Neuronal stem cell (in vitro differentiated cells): ENCODE results near the gene AHDC1.

Experiments used
- DNase-seq: peaks from one replicate; pipeline ENCODE4 v3.0.0-alpha.2; 2013; ENCODE audit warnings: low spot score
- H2AFZ ChIP-seq: one replicate; pipeline ENCODE4 v1.6.1; 2013; ENCODE audit warnings: mild to moderate bottlenecking, low read length, inconsistent platforms
- H2AK5ac ChIP-seq: 2 replicates; pipeline ENCODE4 v1.6.1; 2013; ENCODE audit warnings: low read depth, mild to moderate bottlenecking, inconsistent platforms, low read length, moderate library complexity, mixed read lengths
- H2BK120ac ChIP-seq: 2 replicates; pipeline ENCODE4 v1.6.1; 2013; ENCODE audit warnings: low read depth, mild to moderate bottlenecking, inconsistent platforms, low read length, moderate library complexity, mixed read lengths
- H2BK12ac ChIP-seq: one replicate; pipeline ENCODE4 v1.6.1; 2013; ENCODE audit warnings: low read length, inconsistent platforms
- H2BK15ac ChIP-seq: 2 replicates; pipeline ENCODE4 v1.6.1; 2013; ENCODE audit warnings: mild to moderate bottlenecking, low read length, inconsistent platforms, mixed read lengths
- H2BK5ac ChIP-seq: one replicate; pipeline ENCODE4 v1.6.1; 2013; ENCODE audit warnings: inconsistent platforms, mild to moderate bottlenecking, low read length, moderate library complexity
- H3K14ac ChIP-seq: one replicate; pipeline ENCODE4 v1.6.1; 2013; ENCODE audit warnings: low read length, inconsistent platforms
- H3K18ac ChIP-seq: 2 replicates; pipeline ENCODE4 v1.6.1; 2013; ENCODE audit warnings: low read length, inconsistent platforms
- H3K23ac ChIP-seq: 2 replicates; pipeline ENCODE4 v1.6.1; 2013; ENCODE audit warnings: low read depth, mild to moderate bottlenecking, mixed read lengths, low read length, inconsistent platforms; ENCODE audit not compliant: poor library complexity
- H3K27ac ChIP-seq: replicated peaks from 3 replicates; pipeline ENCODE4 v1.5.1; 2013; ENCODE audit warnings: low read length, inconsistent platforms
- H3K27me3 ChIP-seq, 3 experiments: 2 replicates each; pipeline ENCODE4 v1.6.1; 2013; ENCODE audit warnings: low read length in 3 of 3, mild to moderate bottlenecking in 2 of 3, inconsistent platforms in 1 of 3, low read depth in 1 of 3, mixed read lengths in 1 of 3, moderate library complexity in 1 of 3; ENCODE audit not compliant: control insufficient read depth in 3 of 3, insufficient read depth in 3 of 3
- H3K36me3 ChIP-seq, 2 donors: replicated peaks in 1 of 2; 2 replicates each; pipeline ENCODE4 v1.6.1; 2013; ENCODE audit warnings: low read length in 2 of 2; ENCODE audit not compliant: control insufficient read depth in 2 of 2, insufficient read depth in 2 of 2
- H3K4ac ChIP-seq: 2 replicates; pipeline ENCODE4 v1.6.1; 2013; ENCODE audit warnings: inconsistent platforms, mild to moderate bottlenecking, low read length, moderate library complexity
- H3K4me1 ChIP-seq, 2 donors: 1 replicate in 1 of 2; 2 replicates in 1 of 2; pipeline ENCODE4 v1.6.1; 2013; ENCODE audit warnings: low read length in 2 of 2, low read depth in 1 of 2; ENCODE audit not compliant: control insufficient read depth in 2 of 2, insufficient read depth in 1 of 2
- H3K4me2 ChIP-seq: one replicate; pipeline ENCODE4 v1.6.1; 2013; ENCODE audit warnings: mild to moderate bottlenecking, low read length, inconsistent platforms; ENCODE audit not compliant: insufficient read depth, poor library complexity, severe bottlenecking
- H3K4me3 ChIP-seq, 2 donors: 2 replicates each; pipeline ENCODE4 v1.5.1; 2013; ENCODE audit warnings: low read length in 2 of 2, mild to moderate bottlenecking in 2 of 2, inconsistent platforms in 1 of 2, moderate library complexity in 1 of 2
- H3K79me1 ChIP-seq: one replicate; pipeline ENCODE4 v1.6.1; 2013; ENCODE audit warnings: low read depth, mild to moderate bottlenecking, inconsistent platforms, low read length, moderate library complexity
- H3K9ac ChIP-seq: one replicate; pipeline ENCODE4 v1.6.1; 2013; ENCODE audit warnings: mild to moderate bottlenecking, low read depth, low read length, inconsistent platforms; ENCODE audit not compliant: poor library complexity
- H3K9me3 ChIP-seq, 2 donors: replicated peaks in 1 of 2; 2 replicates each; pipeline versions ENCODE3 to v1.6.1; 2013; ENCODE audit warnings: low read length in 2 of 2, mild to moderate bottlenecking in 2 of 2, inconsistent platforms in 1 of 2, low read depth in 1 of 2, mixed read lengths in 1 of 2, moderate library complexity in 1 of 2; ENCODE audit not compliant: control insufficient read depth in 2 of 2, insufficient read depth in 1 of 2
- H4K8ac ChIP-seq: one replicate; pipeline ENCODE4 v1.6.1; 2013; ENCODE audit warnings: low read depth, mild to moderate bottlenecking, inconsistent platforms, low read length, moderate library complexity
- H4K91ac ChIP-seq: one replicate; pipeline ENCODE4 v1.6.1; 2013; ENCODE audit warnings: low read length, low read depth, mild to moderate bottlenecking, inconsistent platforms; ENCODE audit not compliant: poor library complexity
- WGBS, 2 donors: extraction: QIAGEN DNeasy Blood & Tissue Kit; methylation state at CpG; one replicate each; pipeline ENCODE4 v1.1.7; 2013; ENCODE audit warnings: missing lambda C conversion rate in 2 of 2, mixed read lengths in 1 of 2; ENCODE audit not compliant: insufficient read length in 2 of 2, insufficient replicate concordance in 1 of 2; ENCODE audit errors: extremely low coverage in 2 of 2; 5-methylcytosine and 5-hydroxymethylcytosine counted together

The AHDC1 gene

DNA sequence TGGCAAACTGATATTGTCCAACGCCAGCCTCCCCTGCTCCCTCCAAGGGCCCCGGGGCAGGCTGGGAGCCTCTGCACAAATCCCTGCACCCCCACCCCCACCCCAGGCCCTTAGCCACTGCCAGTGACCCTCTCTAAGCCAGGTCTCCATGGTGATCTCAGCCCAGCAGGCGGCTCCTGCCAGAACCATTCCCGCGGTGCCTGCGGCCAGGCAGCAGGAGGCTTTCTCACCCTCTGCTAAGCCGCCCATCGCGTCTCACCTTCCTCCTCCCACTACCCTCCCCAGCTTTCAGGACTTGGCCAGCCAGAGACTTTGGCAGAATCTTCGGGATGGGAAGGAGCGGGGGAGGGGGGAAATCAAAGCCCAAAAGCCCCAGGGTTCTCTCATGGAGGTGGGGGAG, 67.2 kb downstream of the AHDC1 start:
- Histone ChIP-seq H3K36me3 (peaks cover 15 to 76% of the 10 kb centered on the region in 2 donors), H3K9ac (no peak overlapping the region), H3K27me3 (no peaks in the 10 kb centered on the region), H3K23ac (no peak overlapping the region), H2BK5ac (peak overlapping the region; percentile 77), H2BK15ac (peak overlapping the region; percentile 71), H3K18ac (peak overlapping the region; percentile 94), H2AK5ac (peak overlapping the region; percentile 97), H3K4me3 (no peak overlapping the region), H3K9me3 (no peaks in the 10 kb centered on the region), H2BK12ac (no peak overlapping the region), H2AFZ (no peak overlapping the region), H3K14ac (no peak overlapping the region), H3K27ac (peak overlapping the region; percentile 79), H2BK120ac (peak overlapping the region; percentile 48), H3K4me2 (peak overlapping the region; percentile 30), H3K4ac (no peak overlapping the region), H4K8ac (no peak overlapping the region), H3K4me1 (peaks cover 22 to 27% of the 10 kb centered on the region in 2 donors), H3K79me1 (peaks cover 7% of the 10 kb centered on the region), H4K91ac (no peak overlapping the region)
- WGBS, 2 donors = no CpG with 5 or more reads among the region's 11 CpGs
- peak; percentile 45 for DNase-seq

DNA sequence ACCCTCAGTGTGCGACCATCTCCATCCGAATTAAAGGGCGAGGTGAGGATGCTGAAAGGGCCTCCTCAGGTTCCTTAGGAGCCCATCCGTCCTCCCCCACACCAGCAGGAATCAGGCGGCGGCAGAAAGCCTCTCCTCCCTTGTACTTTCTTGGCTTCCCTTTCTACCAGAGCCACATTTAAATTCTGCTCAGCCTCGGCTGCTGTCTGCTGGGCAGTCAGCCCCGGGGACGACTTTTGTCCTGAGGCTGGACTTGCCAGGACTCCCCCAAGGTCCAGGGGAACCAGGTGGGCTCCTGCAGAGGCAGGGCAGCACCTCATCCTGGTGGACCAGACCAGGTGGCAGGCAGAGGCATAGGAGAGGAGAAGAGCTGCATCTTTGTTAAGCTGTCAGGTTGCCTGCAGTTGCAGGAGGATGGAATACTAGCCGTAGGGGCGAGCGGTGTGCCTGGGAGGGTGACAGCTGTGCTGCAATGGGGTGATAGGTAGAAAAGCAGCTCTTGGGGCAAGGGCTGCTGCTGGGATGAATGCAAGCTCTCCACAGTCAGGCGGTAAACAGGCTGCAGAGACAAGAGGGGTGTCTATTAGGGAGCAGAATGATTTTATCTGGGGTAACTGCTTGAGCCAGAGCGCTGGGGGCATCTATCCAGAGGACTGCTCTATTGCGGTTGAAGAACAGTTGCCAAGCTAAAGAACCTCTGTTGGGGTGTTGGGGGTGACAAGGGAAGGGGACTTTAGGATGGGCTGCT, 67.8 kb downstream of the AHDC1 start:
- Histone ChIP-seq H3K4ac (no peak overlapping the region), H3K9ac (peak overlapping the region; percentile 26), H3K4me2 (peak overlapping the region; percentile 30), H3K79me1 (peaks cover 6% of the 10 kb centered on the region), H2AFZ (no peak overlapping the region), H3K23ac (peak overlapping the region; percentile 49), H2BK12ac (no peak overlapping the region), H2BK5ac (no peak overlapping the region), H3K36me3 (peaks cover 15 to 73% of the 10 kb centered on the region in 2 donors), H3K18ac (peak overlapping the region; percentile 86), H4K8ac (no peak overlapping the region), H3K14ac (no peak overlapping the region), H3K4me3 (no peak overlapping the region), H3K27me3 (no peaks in the 10 kb centered on the region), H3K9me3 (no peaks in the 10 kb centered on the region), H2BK120ac (no peak overlapping the region), H4K91ac (no peak overlapping the region), H2BK15ac (peak overlapping the region; percentile 19), H3K27ac (peak overlapping the region; percentile 39), H2AK5ac (peak overlapping the region; percentile 48), H3K4me1 (peaks cover 22 to 27% of the 10 kb centered on the region in 2 donors)
- DNase-seq = no peak
- WGBS, 2 donors = no CpG with 5 or more reads among the region's 15 CpGs

DNA sequence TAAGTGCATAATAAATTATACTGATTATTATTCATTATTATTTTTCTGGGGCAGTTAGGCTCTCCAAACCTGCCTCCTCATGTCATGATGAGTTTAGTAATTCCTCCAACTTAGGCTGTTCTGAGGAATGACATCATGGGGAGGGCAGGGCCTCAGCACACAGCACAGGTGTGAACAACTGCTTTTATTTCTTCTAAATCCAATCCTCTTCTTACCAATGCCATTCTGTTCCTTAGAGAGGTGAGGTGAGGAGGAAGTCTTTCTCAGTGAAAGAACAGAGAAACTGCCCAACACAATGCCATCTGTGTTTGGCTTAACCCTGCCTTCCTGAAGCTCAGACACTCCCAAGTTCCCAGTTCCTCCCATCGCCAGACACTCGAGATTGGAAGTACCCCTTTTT, 68.6 kb downstream of the AHDC1 start:
- no peak overlapping the region for H2AFZ ChIP-seq
- H3K4me1 ChIP-seq = peaks cover 22 to 25% of the 10 kb centered on the region in 2 donors
- no peak overlapping the region for H2AK5ac ChIP-seq
- H3K4ac ChIP-seq = no peak overlapping the region
- peaks cover 15 to 65% of the 10 kb centered on the region in 2 donors for H3K36me3 ChIP-seq
- H3K14ac ChIP-seq = no peak overlapping the region
- no peak overlapping the region for H4K91ac ChIP-seq
- no peak overlapping the region for H3K18ac ChIP-seq
- H2BK12ac ChIP-seq = no peak overlapping the region
- DNase-seq = no peak
- no peak overlapping the region for H3K4me3 ChIP-seq
- no peak overlapping the region for H3K23ac ChIP-seq
- H3K4me2 ChIP-seq = no peak overlapping the region
- WGBS, 2 donors = no CpG with 5 or more reads among the region's 2 CpGs
- H4K8ac ChIP-seq = no peak overlapping the region
- H3K9me3 ChIP-seq = no peaks in the 10 kb centered on the region
- no peaks in the 10 kb centered on the region for H3K27me3 ChIP-seq
- no peak overlapping the region for H3K9ac ChIP-seq
- peaks cover 6% of the 10 kb centered on the region for H3K79me1 ChIP-seq
- no peak overlapping the region for H2BK5ac ChIP-seq
- no peak overlapping the region for H2BK120ac ChIP-seq
- no peak overlapping the region for H2BK15ac ChIP-seq
- no peak overlapping the region for H3K27ac ChIP-seq

DNA sequence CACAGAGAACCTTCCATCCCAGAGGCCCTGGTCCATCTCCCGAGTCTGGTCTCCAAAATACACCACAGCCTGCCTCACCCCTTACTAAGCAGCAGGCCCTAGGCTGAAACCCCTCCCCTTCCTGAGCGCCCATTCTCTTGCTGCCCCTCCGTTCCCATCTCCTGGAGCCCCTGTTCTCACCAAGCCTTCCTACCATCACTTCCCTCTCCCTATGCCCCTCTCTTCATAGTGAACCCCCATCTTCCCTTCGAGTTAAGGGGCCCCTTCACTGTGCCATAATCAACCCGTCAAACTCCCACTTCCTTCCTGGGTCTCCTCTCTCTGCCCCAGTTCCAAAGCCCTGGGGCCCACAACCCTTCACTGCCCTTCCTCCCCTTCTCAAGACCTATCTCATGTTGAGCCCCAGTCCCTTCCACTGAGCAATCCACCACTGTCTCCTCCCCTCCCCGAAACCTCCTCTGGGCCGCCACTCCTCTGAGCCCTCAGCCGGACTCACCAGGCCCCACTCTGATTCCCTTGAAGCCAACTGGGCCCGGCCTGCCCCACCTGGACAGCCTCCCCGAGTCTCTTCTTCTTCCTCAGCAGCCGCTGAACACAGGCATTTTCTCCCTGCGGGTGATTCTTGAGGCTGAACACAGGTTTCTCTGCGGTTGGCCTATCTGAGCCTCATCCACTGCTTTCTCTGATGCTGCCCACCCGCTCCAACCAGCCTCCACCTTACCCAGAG, 71.8 kb downstream of the AHDC1 start:
- peaks cover 12 to 41% of the 10 kb centered on the region in 2 donors for H3K36me3 ChIP-seq
- no peak for DNase-seq
- H3K27me3 ChIP-seq = no peaks in the 10 kb centered on the region
- no peak overlapping the region for H3K4me3 ChIP-seq
- H2AFZ ChIP-seq = no peak overlapping the region
- peak overlapping the region; percentile 19 for H2AK5ac ChIP-seq
- peak overlapping the region; percentile 26 for H3K9ac ChIP-seq
- H4K8ac ChIP-seq = no peak overlapping the region
- H3K18ac ChIP-seq = peak overlapping the region; percentile 46
- no peak overlapping the region for H3K4me2 ChIP-seq
- no peak overlapping the region for H3K4ac ChIP-seq
- H2BK12ac ChIP-seq = no peak overlapping the region
- no peak overlapping the region for H2BK120ac ChIP-seq
- WGBS, 2 donors = no CpG with 5 or more reads among the region's 14 CpGs
- H3K9me3 ChIP-seq = no peaks in the 10 kb centered on the region
- H4K91ac ChIP-seq = no peak overlapping the region
- no peak overlapping the region for H3K27ac ChIP-seq
- H3K14ac ChIP-seq = no peak overlapping the region
- H2BK5ac ChIP-seq = no peak overlapping the region
- peaks cover 4% of the 10 kb centered on the region for H3K79me1 ChIP-seq
- H3K23ac ChIP-seq = no peak overlapping the region
- H2BK15ac ChIP-seq = no peak overlapping the region
- H3K4me1 ChIP-seq = peaks cover 34 to 36% of the 10 kb centered on the region in 2 donors
